ENCODE measurements around the gene ABCC4.

ABCC4 gene

GRCh38 chr13:95155504-95155903, 145.7 kb downstream of the ABCC4 start:
- no peak for DNase-seq (ENCODE audit: low read depth in 2 of 2)

DNA sequence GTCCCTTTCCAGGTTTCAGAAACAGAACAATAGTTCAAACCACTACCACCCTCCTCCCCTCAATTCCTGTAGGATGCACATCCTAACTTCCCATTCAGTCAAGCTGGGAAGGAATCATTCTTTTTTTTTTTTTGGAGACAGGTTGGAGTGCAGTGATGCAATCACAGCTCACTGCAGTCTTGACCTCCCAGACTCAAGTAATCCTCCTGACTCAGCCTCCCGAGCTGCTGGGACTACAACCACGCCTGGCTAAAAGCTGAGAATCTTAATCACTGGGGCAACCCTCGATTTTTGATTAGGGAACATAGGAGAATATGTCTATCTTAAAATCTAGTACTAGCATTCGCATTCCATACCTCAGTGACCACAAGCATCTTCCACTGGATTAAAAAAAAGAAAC, 146.2 kb downstream of the ABCC4 start:
- no peak for DNase-seq (ENCODE audit: low read depth in 2 of 2)

- DNase-seq (ENCODE audit: low read depth in 2 of 2): no peak
Observed at GRCh38 chr13:95154413-95154886, 146.8 kb downstream of the ABCC4 start.

DNA sequence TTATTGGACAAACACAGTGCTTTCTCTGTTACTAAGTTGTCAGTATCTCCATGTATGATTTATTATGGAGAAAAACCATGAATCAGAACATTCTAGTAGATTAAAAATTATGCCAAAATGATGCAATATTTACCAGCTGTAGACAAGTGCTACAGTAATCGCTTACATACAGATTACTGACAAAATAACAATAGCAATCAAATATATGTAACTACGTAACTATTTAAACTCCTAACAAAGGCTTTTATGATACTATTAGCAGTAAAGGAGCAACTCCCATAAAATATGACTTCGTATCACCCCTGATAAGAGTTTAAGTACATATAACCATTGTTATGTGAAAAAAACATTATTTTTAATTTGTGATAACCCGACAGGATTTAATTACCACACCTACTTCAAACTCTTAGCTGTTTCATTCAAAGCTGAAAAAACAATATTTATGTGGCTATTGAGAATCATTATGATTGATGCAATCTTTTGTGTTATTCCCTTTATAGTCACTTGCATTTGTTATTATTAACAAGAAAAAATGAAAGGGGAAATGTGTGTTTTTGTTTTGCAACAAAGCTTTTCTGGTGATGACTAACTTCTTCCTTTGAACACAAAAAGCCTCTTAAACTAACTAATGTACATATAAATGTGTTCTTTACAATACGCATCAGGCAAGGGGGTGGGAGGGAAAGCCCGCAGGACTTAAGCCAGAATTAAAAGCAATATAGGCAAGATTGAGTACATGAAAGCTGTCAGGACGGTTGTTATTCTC, 147.4 kb downstream of the ABCC4 start:
- DNase-seq (ENCODE audit: low read depth in 2 of 2): no peak

DNA sequence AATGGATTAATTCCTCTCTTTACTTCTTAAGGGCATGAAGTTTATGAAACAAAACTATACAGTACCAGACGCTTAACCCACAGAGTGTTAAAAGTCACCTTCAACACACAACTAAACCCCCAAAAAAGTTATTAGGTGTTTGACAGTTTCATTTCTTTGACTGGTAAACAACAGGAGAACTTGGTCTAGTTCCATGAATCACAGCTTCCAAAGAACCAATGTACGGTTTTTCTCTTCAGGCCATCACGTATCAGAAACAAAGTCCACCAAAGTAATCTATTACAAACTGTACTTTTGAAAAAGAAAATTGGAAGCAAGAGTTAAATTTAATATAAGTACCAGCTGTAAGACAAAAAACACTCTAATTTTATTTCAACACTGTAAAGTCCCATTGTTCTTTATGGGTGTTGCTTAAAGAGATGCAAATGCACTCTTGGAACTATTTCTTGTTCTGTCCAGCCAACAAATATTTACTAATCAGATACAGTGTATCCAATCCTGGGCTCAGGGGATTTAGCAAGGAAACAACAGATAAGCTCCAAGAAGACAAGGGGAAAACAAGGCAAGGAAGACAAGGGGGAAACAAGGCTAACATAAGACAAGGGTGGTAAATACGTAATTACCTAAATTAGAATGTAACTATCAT, 149.2 kb downstream of the ABCC4 start:
- no peak for DNase-seq (ENCODE audit: low read depth in 2 of 2)

DNA sequence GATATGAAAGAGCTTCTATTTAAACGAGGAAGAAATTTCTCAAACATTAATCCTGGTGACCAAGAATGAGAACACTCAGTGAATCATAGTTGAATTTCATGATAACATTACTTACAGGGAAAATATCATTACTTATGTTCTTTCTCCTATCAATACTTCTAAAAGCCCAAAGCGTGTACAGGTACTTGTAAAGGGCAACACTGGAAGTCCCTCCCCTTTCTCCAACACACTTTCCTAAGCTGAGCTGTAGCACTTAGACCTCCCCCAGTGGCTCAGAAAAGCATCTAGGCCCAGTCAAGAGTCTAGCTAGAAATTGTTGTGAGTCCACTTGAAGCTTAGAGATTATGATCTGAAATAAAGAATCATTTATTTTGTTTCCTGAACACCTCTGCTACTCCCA, 150.7 kb downstream of the ABCC4 start:
- DNase-seq (ENCODE audit: low read depth in 2 of 2): no peak

GRCh38 chr13:95146486-95146885, 154.8 kb downstream of the ABCC4 start:
- DNase-seq (ENCODE audit: low read depth in 2 of 2): no peak

GRCh38 chr13:95145587-95145986, 155.7 kb downstream of the ABCC4 start:
- no peak for DNase-seq (ENCODE audit: low read depth in 2 of 2)

- DNase-seq (ENCODE audit: low read depth in 2 of 2): no peak
Observed at GRCh38 chr13:95140502-95140901, 160.7 kb downstream of the ABCC4 start.

- DNase-seq (ENCODE audit: low read depth in 2 of 2): no peak
Observed at GRCh38 chr13:95138876-95139585, 162.2 kb downstream of the ABCC4 start.

DNA sequence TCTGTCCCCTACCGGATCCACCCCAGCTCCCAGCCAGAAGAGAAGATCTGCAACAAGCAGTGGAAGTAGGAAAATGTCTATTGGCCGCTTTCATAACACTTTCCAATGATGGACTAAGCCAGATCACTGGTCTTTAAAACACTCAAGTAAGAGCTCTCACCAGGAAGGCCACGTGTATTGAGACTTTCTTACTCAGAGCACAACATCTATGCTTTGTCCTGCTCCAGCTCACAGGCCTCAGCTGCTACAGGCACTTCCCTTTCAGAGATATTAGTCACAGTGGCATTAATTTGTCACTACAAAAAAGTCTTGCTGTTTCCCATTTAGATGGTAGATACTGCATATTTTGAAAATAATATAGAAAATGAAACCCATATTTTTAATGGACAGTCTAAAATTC, 164.2 kb downstream of the ABCC4 start:
- no peak for DNase-seq (ENCODE audit: low read depth in 2 of 2)

DNA sequence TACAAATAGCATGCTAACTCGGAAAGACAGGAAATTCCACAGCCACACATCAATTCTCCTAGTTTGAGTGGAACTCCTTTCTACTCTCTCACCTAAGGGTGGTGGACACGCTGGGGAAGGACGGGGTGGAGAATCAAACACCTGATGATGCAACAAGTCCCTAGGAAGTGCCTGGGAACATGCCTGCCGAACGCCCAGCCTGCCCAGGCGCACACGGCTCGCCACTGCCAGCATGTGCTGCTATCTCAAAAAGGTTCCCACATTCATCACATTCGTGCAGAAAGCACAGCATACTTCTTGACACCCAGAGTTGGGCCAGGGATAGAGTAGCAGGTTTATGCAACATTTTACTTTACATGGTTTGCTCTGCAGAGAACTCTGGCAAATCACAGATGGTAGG, 164.6 kb downstream of the ABCC4 start:
- no peak for DNase-seq (ENCODE audit: low read depth in 2 of 2)

DNA sequence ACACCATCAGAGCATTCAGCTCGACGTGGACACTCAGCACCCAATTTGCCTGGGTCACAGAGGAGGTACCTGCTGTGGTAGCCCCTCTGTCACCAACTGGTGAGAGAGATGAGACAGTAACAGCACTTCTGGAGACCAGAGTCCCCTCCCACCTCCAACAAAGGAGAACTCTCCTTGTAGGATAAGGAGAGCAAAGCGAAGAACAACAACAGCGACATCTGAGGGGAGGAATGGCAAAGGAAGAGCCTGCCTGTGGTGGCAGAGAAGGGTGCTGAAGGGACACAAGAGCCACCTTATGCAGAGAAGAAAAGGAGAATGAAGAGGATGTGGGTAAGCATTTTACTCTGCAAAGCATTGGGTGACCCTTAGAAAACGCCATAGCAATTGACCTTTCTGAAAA, 167.8 kb downstream of the ABCC4 start:
- DNase-seq (ENCODE audit: low read depth in 2 of 2): no peak

- DNase-seq (ENCODE audit: low read depth in 2 of 2): no peak
Observed at GRCh38 chr13:95129004-95129403, 172.2 kb downstream of the ABCC4 start.

GRCh38 chr13:95128045-95128643, 173.1 kb downstream of the ABCC4 start:
- DNase-seq (ENCODE audit: low read depth in 2 of 2): no peak

- no peak for DNase-seq (ENCODE audit: low read depth in 2 of 2)
Observed at GRCh38 chr13:95124959-95125358, 176.3 kb downstream of the ABCC4 start.

GRCh38 chr13:95123726-95124125, 177.5 kb downstream of the ABCC4 start:
- no peak for DNase-seq (ENCODE audit: low read depth in 2 of 2)

GRCh38 chr13:95122063-95122462, 179.2 kb downstream of the ABCC4 start:
- DNase-seq (ENCODE audit: low read depth in 2 of 2): no peak

- no peak for DNase-seq (ENCODE audit: low read depth in 2 of 2)
Observed at GRCh38 chr13:95121516-95121915, 179.7 kb downstream of the ABCC4 start.

GRCh38 chr13:95120650-95121049, 180.6 kb downstream of the ABCC4 start:
- DNase-seq (ENCODE audit: low read depth in 2 of 2): no peak

- no peak for DNase-seq (ENCODE audit: low read depth in 2 of 2)
Observed at GRCh38 chr13:95118541-95119324, 182.5 kb downstream of the ABCC4 start.

DNA sequence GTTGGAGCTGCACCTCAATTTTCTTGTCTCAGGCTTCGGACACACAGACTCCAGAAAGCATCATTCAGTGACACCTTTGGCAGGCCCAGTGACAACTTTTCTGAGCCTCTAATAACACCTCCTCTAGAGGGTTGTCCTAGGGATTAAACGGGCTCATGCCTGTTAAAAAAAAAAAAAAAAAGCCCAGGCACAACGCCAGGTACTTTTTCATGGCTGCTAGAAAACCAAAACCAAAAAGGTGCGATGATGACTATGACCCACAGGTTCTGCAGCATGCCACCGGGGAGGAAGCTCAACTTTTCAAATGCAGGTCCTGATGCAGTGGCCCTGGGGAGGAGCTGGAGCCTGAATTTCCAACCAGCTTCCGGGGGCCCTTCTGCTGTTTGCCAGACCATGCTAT, 184.2 kb downstream of the ABCC4 start:
- DNase-seq (ENCODE audit: low read depth in 2 of 2): no peak

All from fibroblast of skin of left biceps (primary cell).